Stimulated activated naive CD4-positive, alpha-beta T cell (primary cell): ENCODE data around the gene KIAA0513.

Experiments used
- DNase-seq, 6 experiments: peaks; one replicate each; lab custom pipeline; 2025; lab: John Stamatoyannopoulos, UW

The KIAA0513 gene

DNA sequence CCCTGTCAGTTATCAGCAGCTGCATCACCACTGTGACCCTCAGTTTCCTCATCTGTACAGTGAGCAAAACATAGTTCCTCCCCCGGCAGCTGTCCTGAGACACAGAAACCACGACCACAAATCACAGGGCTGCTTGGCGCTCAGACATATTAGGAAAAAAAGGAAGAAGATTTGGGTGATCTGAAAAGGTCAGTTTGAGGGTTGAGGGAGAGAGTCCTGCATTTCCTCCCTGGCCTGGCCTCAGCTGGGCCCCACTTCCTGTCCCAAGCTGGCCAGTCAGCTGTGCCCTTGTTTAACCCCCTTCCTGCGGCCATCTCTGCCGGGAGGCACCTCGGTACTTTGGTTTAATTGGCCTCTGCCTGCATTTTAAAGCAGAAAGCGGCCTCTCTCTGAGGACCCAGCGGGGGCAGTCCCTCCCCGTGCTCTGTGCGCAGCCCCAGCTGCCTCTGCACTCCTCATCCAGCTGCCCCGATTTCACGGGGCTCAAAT lies 108.7 kb downstream of the KIAA0513 start:
- DNase-seq = no peak

DNA sequence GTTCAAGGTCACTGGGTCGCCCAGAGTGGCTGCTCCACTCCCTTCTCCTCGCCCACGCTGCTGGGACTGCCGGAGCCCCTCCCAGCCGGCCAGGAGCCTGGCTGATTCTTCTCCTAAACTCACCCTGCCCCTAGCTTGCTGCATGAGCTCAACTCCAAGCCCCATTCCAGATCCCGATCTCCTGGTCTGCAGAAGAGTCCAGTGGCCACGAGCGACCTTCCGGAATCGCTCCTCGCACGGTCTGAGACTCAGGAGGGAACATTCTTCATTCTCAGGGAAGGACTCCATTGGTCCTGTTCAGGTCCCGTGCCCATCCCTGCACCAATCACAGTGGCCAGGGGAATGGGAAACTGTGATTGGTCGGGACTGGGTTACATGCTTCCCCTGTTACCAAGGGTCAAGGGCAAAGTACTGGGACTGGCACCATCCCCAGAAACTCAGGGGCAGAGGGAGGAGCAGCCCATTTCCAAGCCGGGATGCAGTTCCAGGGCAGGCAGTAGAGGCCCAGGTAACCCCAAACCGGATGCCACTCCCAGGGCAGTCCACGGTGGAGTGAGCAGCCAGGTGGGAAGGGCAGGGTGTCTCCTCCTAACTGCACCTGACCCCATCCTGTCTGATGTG lies 109.2 kb downstream of the KIAA0513 start:
- DNase-seq = no peak

GRCh38 chr16:85137323-85138072 lies 109.9 kb downstream of the KIAA0513 start:
- no peak for DNase-seq

GRCh38 chr16:85138073-85138824 lies 110.7 kb downstream of the KIAA0513 start:
- no peak for DNase-seq

DNA sequence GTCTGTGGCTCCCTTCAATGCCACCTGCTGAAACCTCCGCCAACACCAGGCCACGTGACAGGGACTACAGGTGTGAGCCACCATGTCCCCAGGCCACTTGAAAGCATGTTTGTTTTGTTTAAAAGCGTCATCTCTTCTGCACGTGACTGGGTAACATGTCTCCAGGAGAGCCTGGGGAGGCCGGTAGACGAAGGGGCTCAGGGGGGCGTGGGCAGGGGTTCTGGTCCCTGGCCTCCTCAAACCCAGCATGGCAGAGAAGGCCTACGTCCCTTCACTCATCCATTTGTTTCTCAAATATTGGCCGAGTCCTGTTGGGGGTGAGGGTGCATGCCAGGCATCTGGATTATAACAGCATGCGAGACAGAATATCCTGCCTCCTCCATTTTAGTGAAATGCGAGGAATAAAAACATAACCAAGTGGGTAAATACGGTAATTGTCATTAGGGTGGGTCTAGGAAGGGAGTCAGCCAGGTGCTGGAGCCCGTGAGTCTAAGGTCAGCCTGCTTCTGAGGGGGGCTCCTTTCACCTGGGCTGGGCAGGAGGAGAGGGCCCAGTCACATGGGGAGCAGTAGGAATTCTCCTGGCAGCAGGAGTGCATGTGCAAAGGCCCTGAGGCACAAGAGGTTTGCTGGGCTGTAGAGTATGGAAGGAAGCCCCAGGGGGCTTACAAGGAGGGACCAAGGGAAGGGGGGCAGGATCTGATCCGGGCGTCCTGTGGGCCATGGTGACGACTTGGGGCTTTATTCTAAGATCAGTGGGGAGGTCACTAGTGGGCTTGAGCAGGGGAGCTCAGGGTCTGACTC lies 111.4 kb downstream of the KIAA0513 start:
- DNase-seq = no peak

DNA sequence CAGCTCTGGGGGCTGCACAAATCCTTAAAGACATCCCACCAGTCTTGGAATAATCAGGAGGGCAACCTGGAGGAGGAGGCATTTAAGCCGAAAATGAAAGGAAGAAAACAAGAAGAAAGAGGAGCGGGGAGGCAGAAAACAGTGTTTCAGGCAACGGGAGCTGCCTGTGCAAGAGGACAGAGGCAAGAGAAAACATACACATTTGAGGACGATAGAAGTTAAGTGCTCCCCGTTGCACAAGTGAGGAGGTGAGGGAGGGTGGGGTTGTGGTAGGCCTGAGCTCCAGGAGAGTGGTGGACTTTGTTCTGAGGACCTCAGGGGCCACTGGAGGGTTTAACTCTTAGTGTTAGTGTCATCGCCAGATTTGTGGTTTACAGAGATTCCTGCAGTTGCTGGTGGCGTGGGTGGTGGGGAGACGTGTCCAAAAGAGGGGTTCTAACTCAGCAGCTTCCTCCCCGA lies 112.3 kb downstream of the KIAA0513 start:
- no peak for DNase-seq

DNA sequence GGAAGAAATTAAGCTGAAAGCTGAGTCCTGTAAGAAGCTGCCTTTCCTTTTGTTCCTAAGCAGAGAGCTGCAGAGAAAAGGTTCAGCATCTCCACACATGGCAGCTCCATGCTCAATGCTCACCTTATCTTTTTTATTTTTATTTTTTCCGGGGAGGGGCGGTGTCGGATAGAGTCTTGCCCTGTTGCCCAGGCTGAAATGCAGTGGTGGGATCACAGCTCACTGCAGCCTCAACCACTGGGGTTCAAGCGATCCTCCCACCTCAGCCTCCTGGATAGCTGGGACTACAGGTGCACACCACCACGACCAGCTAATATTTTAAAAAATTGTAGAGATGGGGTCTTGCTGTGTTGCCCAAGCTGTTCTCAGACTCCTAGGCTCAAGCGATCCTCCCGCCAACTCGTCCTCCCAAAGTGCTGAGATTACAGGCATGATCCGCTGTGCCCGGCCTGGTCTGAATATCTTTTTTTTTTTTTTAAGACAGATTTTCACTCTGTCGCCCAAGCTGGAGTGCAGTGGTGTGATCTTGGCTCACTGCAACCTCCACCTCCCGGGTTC lies 112.9 kb downstream of the KIAA0513 start:
- no peak for DNase-seq

DNA sequence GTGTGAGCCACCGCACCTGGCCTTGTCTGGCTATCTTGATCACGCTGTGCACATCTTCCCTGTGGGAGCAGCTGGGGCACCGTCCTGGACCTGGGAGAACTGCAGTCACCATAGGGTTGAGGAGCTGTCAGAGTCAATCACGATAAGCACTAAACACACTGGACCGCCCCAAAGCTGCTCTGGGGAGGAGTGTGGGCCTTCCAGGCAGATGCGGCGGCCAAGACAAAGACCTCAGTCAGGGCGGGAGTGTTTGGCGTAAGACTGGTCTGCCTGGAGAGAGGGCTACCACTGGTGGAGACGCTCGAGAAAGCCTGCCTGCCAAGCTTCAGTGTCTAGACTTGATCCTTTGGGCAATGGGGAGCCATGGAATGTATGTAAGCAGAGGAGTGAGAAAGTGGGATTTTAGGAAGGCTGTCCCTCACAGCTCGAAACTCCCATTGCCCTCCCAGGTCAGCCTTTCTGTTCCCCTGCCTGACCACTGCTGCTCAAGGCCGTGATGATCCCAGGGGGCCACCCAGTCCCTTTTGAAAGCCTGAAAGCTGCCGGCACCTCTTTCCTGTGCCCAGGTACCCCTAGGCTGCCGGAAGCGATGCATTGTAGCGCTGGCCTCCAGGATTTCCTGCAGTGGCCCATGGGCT lies 114.0 kb downstream of the KIAA0513 start:
- no peak for DNase-seq

GRCh38 chr16:85142129-85142513 lies 114.5 kb downstream of the KIAA0513 start:
- DNase-seq = no peak

DNA sequence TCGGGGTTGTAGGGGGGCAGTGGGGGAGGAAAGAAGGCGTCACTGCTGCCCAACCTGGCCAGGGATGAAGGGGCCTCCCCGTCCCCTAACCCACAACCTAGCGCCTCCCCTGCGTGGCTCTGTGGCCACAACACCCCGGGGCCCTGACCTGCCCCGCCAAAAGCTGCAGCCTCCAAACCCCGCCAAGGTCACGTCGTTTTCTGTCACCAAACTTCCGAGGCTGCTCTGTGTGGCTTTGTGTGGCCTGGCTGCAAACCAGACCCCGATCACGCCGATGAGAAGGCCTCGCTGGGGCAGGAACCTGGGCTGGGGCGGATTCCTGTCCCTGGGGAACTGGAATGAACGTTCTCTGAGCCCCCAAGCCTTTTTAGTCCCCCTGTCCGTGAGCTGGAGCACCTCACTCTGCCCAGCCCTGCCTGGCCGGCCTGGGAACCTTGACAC lies 115.2 kb downstream of the KIAA0513 start:
- no peak for DNase-seq
